Measurements from ENCODE around the gene RTBDN.
A peak's percentile ranks its signal among the peaks of the same experiment; 100 is the strongest.
"Not testable (repeated sequence)": the region's sequence is repeated elsewhere in the genome, so short reads cannot be mapped to it uniquely, and the experiment has no call there.

RTBDN gene

DNA sequence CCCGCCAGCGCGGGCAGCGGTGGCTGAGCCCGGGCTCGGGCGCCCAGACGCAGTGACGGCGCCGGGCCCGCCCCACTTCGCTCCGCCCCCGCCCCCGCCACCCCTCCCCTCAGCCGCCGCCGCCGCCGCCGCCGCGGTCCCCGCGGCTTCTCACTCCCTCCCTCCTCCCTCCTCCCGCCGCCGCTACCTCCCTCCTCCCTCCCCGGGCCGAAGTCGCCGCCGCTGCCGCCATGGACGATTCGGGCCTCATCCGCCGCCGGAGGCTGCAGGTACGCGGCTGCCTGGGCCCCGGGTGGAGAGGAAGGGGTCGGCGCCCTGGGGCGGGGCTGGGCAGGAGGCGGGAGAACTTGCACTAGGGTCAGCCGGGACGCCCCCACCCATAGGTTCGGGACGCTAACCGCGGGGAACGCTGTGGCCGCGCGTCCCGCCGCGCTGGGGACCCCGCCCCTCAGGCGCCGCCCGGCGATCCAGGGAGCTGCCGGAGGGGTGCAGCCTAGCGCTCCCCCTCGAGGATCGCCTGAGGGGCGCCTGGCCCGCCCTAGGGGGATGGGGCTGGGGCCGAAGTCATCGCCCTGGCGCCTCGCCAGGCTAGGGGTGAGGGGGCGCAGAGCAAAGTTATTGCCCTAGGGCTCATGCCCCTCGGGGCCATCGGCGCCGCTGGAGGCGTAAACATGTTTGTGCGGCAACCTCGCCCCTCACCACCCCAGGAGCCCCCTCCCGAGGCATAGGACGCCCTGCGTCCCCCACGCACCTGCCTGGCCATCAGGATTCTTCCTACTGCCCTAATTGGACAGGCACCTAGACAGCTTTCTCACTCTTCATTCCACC, 427 bp downstream of the RTBDN start:
- no peaks in the 10 kb centered on the region for H3K36me3 ChIP-seq (ENCODE audit: control insufficient read depth, insufficient read depth, low read length)
- H3K27me3 ChIP-seq (replicated peaks; ENCODE audit: control insufficient read depth, insufficient read depth, low read length), result peaks cover 2% of the 10 kb centered on the region
- peak overlapping the region; percentile 56 for H3K4me3 ChIP-seq (replicated peaks; ENCODE audit: low read depth, low read length)
- no peak for DNase-seq (ENCODE audit: extremely low read depth, insufficient read length)
- TF ChIP-seq, protein P1, sequence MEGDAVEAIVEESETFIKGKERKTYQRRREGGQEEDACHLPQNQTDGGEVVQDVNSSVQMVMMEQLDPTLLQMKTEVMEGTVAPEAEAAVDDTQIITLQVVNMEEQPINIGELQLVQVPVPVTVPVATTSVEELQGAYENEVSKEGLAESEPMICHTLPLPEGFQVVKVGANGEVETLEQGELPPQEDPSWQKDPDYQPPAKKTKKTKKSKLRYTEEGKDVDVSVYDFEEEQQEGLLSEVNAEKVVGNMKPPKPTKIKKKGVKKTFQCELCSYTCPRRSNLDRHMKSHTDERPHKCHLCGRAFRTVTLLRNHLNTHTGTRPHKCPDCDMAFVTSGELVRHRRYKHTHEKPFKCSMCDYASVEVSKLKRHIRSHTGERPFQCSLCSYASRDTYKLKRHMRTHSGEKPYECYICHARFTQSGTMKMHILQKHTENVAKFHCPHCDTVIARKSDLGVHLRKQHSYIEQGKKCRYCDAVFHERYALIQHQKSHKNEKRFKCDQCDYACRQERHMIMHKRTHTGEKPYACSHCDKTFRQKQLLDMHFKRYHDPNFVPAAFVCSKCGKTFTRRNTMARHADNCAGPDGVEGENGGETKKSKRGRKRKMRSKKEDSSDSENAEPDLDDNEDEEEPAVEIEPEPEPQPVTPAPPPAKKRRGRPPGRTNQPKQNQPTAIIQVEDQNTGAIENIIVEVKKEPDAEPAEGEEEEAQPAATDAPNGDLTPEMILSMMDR (IDR thresholded peaks at IDR 0.05; ENCODE audit: insufficient read depth, low read length, poor library complexity, severe bottlenecking), result no peak

DNA sequence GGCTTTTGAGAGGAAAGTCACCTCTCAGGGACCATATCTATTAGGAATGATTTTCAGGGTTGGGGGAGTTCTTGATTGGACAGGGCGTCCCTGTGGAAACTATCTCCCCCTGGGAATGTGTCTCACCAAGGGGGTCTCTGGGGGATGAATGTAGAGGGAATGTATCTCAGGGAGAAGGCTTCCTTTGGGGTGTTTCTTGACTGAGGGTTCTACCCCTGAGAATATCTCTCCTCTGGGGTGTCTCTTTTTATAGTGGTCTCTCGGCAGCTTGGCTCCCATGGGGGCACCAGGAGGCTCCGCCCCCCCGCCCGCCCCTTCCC, 1.0 kb downstream of the RTBDN start:
- no peak for DNase-seq (ENCODE audit: extremely low read depth, insufficient read length)
- H3K27me3 ChIP-seq (replicated peaks; ENCODE audit: control insufficient read depth, insufficient read depth, low read length), result peaks cover 2% of the 10 kb centered on the region
- H3K36me3 ChIP-seq (ENCODE audit: control insufficient read depth, insufficient read depth, low read length), result no peaks in the 10 kb centered on the region
- TF ChIP-seq, protein P1 (IDR thresholded peaks at IDR 0.05; ENCODE audit: insufficient read depth, low read length, poor library complexity, severe bottlenecking), result no peak
- H3K4me3 ChIP-seq (replicated peaks; ENCODE audit: low read depth, low read length), result no peak overlapping the region; the same call in 1 of the 2 replicates

DNA sequence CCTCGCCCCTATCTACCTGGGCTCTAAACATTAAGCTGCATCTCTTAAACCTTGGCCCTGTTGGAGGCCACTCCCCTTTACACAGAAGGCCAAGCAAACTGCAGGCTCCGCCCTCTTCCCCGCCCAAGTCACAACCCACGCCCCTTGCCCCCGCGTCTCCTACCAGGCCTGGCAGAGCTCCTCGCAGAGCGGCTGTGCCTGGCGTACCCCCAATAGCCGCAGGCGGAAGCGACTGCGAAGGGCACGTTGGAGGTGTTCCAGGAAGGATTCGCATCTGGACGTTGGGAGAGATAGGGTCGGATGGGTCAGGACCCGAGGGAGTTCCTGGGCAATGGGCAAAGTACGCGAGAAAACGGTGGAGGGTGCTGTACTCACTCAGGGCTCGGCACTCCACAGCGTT, 5.9 kb downstream of the RTBDN start:
- no peaks in the 10 kb centered on the region for H3K36me3 ChIP-seq (ENCODE audit: control insufficient read depth, insufficient read depth, low read length)
- DNase-seq (ENCODE audit: extremely low read depth, insufficient read length), result no peak
- H3K4me3 ChIP-seq (replicated peaks; ENCODE audit: low read depth, low read length), result no peak overlapping the region
- H3K27me3 ChIP-seq (replicated peaks; ENCODE audit: control insufficient read depth, insufficient read depth, low read length), result no peaks in the 10 kb centered on the region; the same call in none of the 2 replicates
- TF ChIP-seq, protein P1 (IDR thresholded peaks at IDR 0.05; ENCODE audit: insufficient read depth, low read length, poor library complexity, severe bottlenecking), result no peak

DNA sequence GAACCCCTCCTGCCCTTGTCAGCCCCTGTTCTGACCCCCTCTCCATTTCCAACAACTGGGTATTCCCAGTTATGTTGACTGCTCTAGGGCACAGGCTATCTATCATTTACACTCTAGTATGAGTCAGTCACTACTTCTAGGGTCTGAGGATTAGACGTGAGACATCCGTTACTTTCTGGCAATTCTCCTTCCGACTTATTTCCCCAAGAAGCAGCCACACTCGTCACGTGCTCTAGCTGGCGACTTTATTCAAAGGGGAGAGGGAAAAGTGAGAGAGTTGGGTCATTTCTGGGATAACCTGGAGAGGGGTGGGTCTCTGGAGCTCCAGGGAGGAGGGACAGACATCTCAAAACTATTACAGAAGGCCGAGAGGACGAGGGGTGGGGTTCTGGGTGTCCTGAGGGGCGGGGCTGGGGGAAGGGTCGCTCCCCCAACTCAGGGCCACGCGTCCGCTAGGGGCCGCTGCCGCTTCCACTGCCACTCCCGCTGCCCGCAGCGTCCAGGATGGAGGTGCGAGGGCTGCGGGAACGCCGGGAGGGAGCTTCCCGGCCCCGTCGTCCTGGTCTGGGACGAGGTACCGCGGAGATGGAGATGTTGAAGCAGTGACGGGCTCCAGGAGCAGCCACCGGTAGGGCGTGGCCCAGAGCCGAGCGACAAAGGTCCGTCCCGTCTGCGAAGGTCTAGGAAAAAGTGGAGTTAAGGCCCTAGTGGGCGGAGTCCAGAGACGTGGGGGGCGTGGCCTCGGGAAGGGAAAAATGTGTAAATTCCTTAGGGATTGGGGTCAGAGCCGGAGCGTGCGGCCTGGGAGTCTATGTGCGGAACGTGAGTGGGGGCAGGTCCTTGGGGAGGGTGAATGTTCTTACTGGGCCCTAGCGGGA, 8.9 kb downstream of the RTBDN start:
- TF ChIP-seq, protein P1 (IDR thresholded peaks at IDR 0.05; ENCODE audit: insufficient read depth, low read length, poor library complexity, severe bottlenecking), result peak; percentile 34
- no peak for DNase-seq (ENCODE audit: extremely low read depth, insufficient read length)
- H3K4me3 ChIP-seq (replicated peaks; ENCODE audit: low read depth, low read length), result no peak overlapping the region
- no peaks in the 10 kb centered on the region for H3K36me3 ChIP-seq (ENCODE audit: control insufficient read depth, insufficient read depth, low read length)
- no peaks in the 10 kb centered on the region for H3K27me3 ChIP-seq (replicated peaks; ENCODE audit: control insufficient read depth, insufficient read depth, low read length)

DNA sequence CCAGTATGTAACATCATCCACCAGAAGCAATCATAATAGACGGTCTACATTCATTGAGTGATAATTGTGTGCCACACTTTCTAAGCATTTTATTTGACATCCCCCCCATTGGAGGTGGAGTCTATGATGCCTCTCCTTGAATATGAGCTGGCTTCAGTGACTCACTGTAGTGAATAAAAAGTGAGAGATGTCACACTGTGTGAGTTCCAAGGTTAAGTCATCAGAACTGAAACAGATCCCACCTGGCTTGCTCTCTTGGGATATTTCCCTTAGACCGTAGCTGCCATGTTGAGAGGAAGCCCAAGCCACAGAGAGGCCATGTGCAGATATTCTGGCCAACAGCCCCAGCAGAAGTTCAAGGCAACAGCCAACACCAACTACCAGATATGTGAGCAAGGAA, 12.6 kb downstream of the RTBDN start:
- no peak for DNase-seq (ENCODE audit: extremely low read depth, insufficient read length)
- Histone ChIP-seq H3K36me3 (ENCODE audit: control insufficient read depth, insufficient read depth, low read length) (no peaks in the 10 kb centered on the region), H3K27me3 (replicated peaks; ENCODE audit: control insufficient read depth, insufficient read depth, low read length) (no peaks in the 10 kb centered on the region), H3K4me3 (replicated peaks; ENCODE audit: low read depth, low read length) (no peak overlapping the region)
- TF ChIP-seq, protein P1 (IDR thresholded peaks at IDR 0.05; ENCODE audit: insufficient read depth, low read length, poor library complexity, severe bottlenecking), result no peak

DNA sequence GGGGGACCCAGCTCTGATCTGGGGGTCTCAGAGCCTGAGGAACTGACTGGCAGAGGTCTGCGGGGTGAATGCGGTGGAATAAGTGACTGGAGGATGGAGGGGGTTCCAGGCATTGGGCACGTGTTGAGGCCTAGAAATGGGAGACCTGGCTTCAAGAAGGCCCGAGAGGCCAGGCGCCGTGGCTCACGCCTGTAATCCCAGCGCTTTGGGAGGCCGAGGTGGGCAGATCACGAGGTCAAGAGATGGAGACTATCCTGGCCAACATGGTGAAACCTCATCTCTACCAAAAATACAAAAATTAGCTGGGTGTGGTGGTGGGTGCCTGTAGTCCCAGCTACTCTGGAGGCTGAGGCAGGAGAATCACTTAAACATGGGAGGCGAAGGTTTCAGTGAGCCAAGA, 16.6 kb downstream of the RTBDN start:
- not testable (repeated sequence) for H3K4me3 ChIP-seq (replicated peaks; ENCODE audit: low read depth, low read length); H3K27me3 ChIP-seq (replicated peaks; ENCODE audit: control insufficient read depth, insufficient read depth, low read length); H3K36me3 ChIP-seq (ENCODE audit: control insufficient read depth, insufficient read depth, low read length); DNase-seq (ENCODE audit: extremely low read depth, insufficient read length)

DNA sequence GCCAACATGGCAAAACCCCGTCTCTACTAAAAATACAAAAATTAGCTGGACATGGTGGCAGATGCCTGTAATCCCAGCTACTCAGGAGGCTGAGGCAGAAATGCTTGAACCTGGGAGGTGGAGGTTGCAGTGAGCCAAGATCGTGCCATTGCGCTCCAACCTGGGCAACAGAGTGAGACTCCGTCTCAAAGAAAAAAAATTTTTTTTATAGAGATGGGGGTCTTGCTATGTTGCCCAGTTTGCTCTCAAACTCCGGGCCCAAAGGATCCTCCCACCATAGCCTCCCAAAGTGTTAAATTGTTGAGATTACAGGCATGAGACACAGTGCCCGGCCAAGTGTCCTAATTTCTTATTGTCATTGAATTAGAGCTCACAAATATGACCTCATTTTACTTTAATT, 17.2 kb downstream of the RTBDN start:
- H3K36me3 ChIP-seq (ENCODE audit: control insufficient read depth, insufficient read depth, low read length); H3K4me3 ChIP-seq (replicated peaks; ENCODE audit: low read depth, low read length); DNase-seq (ENCODE audit: extremely low read depth, insufficient read length); H3K27me3 ChIP-seq (replicated peaks; ENCODE audit: control insufficient read depth, insufficient read depth, low read length): not testable (repeated sequence)
